GM12892 (cell line): ENCODE results near the gene GPS1.

ENCODE experiments used
- DNase-seq: peaks from one replicate; pipeline ENCODE4 v3.0.0; 2011; ENCODE audit not compliant: insufficient read length
- FAIRE-seq: peaks from 2 replicates; lab custom pipeline; 2011; peaks lifted over from hg19 to GRCh38; lab: Jason Lieb, UNC
- POLR2A ChIP-seq: IDR thresholded peaks from 2 replicates; pipeline ENCODE4 v1.6.1; 2011; ENCODE audit warnings: low read depth, low read length, control low read depth
- POLR2AphosphoS5 ChIP-seq: IDR thresholded peaks from 2 replicates; pipeline ENCODE4 v1.6.1; 2011; ENCODE audit warnings: low read depth, low read length, control low read depth
- TAF1 ChIP-seq: IDR thresholded peaks from 2 replicates; pipeline ENCODE4 v1.6.1; 2011; ENCODE audit warnings: low read depth, mild to moderate bottlenecking, control low read depth, low read length, borderline replicate concordance

GPS1 gene

DNA sequence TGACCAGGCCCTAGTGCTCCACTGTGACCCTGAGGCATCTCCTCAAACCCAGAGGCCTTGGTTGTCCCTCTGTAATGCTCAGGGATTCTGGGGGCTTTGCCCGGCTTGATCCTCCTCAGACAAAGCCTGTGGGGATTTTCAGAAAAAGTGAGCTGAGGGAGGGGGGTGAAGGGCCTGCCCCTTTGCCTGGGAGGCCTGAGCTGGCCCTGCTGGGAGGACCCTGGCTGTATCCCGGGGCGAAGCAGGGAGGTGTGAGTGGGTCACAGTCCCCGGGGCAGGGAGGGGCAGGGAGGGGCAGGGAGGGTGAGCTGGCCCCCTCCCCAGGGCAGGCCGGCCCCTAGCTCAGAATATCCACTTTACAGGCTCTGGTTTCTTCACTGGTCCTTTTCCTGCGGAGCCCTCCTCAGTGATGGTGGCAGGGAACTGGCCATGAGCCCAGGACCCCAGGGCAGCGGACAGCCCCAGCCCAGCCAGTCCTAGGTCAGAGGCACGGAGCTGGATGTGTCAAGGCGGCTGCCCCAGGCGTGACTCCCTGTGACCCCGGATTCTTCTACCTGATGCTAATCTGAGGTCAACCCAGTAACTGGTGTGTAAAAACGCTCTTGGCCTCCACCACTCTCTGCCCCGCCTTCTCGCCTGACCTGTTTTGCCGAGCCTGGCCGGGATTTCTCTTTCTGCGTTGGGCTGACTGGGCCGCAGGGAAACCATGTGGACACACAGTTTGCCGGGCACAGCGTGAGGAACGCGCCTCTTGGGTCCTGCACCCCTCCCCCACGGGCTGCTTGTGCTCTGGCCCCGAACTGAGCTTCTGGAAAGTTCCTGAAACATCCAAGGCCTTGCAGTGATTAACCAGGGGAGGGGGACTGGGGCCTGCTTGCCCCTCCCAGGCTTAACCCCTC is 52.1 kb downstream of the GPS1 start:
- FAIRE-seq = no peak
- TF ChIP-seq POLR2A = no peak
- TF ChIP-seq POLR2AphosphoS5 = no peak
- no peak for TF ChIP-seq TAF1
- no peak for DNase-seq

DNA sequence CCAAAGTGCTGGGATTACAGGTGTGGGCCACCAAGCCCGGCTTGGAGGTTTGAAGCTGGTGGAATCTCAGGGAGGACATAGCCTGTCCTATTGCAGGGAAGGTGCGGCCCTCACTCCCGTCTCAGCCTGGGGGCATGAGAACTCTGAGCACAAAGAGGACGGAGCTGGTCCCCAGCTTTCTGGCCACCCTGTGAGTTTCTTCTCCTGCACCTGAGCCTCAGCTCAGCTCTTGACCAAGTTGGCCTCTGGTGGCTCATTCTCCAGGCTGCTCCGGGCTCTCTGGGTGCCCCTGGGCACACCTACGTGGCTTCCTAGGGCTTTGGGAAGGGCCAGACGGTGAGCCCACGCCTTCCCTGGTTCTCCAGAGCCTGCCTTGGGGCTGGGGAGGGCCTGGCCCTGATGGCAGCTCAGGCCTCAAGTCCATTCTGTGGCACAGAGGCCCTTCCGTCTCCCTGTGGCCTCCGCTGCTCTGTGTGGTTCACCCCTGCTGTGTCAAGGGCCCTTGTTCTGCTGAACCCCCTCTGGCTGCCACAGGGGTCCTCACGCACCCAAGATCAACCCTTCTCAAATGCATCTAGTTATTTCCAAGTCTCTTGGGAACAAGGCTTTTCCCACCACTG is 53.2 kb downstream of the GPS1 start:
- no peak for DNase-seq
- no peak for TF ChIP-seq POLR2AphosphoS5
- TF ChIP-seq TAF1 = no peak
- FAIRE-seq = no peak

GRCh38 chr17:82105417-82105881 is 53.8 kb downstream of the GPS1 start:
- TF ChIP-seq POLR2A (no peak), TAF1 (no peak), POLR2AphosphoS5 (no peak)
- FAIRE-seq (no peak), DNase-seq (no peak)

DNA sequence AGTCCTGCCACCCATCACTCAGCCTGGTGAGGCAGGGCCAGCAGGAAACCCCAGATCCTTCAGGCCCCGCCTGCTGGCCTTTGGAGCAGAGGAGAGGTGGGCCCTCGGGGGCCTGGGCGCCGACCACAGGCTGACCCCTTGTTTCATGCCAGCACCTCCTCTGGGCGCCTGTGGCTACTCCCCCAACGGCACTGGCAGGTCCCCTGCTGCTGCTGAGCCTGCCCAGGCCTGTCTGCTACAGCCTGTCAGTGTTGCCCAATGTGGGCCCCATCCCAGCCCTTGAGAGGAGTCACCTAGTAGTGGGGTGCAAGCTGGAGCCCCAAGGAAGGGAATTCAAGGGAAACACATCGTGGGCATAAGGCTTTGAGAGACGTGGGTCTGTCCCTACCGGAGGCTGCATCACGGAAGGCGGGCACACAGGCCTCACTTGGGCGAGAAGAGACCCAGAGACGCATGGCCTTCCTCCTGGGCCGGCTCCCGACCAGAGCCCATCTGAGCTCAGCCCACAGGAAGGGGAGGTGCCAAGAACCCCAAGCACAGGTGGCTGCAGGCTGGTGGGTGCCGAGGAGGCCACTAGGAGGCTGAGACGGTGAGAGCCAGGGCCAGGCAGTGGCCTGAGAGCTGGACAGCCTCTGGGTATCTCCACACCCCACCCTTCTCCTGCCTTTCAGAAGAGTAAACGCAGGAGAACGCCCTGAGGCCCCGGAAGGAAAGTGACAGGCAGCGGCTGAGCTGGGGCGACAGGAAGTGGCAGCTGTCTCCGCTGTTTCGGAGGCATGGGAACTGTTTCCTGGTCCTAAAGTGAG is 54.4 kb downstream of the GPS1 start:
- peak; percentile 96 for DNase-seq
- FAIRE-seq = peak; percentile 99
- TF ChIP-seq POLR2A (peak; percentile 91), TAF1 (peak; percentile 59; the same call in 1 of the 2 replicates), POLR2AphosphoS5 (peak; percentile 81)

- FAIRE-seq (peak; percentile 21), DNase-seq (no peak)
- no peak for TF ChIP-seq TAF1
- no peak for TF ChIP-seq POLR2A
- TF ChIP-seq POLR2AphosphoS5 = no peak
Measured at GRCh38 chr17:82106688-82107305, 55.1 kb downstream of the GPS1 start.
